Stimulated activated CD8-positive, alpha-beta memory T cell treated with anti-CD3 and anti-CD28 coated beads, Interleukin-4, amount 100 ng/mL, for 1 hour (primary cell): ENCODE measurements around the gene GALNT18.

Experiments
- DNase-seq, 2 donors: peaks; one replicate each; pipeline ENCODE4 v3.0.0-alpha.2; 2020; ENCODE audit warnings: low read depth in 2 of 2, low spot score in 1 of 2

Gene GALNT18

DNA sequence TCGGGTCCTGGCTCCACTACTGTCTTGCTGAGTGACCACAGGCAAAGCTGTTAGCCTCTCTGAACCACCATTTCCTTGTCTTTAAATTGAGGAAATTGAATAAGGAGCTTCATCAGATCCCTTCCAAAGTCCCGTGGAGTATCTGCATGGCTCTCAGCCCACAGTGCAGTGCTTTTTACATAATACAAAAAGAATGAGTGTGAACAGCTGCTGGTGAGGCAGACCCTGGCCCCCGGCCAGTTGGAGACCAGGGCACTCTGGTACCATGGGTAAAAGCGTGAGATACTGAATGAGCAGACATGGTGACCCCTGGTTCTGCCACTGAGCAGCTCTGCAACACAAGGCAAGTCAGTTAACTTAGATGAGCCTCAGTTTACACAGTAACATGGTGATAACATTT, 86.8 kb downstream of the GALNT18 start:
- DNase-seq, result no peak

DNA sequence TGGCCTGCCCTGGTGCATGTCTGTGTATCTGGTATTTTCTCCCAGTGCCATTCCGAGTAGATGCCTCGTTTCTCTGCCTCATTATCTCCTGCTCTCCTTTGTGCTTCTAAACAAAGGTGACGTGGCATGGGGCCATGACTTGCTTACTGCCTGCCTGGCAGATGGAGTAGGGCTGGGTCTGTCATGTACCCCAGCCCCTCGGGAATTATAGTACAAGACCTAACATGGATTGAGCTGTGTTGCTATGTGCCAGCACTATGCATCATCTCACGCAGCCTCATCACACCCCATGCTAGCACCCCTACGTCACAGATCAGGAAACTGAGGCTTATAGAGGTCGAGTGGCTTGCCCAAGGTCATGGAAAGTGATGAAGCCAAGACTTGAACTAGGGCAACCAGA, 88.1 kb downstream of the GALNT18 start:
- DNase-seq, result no peak

DNA sequence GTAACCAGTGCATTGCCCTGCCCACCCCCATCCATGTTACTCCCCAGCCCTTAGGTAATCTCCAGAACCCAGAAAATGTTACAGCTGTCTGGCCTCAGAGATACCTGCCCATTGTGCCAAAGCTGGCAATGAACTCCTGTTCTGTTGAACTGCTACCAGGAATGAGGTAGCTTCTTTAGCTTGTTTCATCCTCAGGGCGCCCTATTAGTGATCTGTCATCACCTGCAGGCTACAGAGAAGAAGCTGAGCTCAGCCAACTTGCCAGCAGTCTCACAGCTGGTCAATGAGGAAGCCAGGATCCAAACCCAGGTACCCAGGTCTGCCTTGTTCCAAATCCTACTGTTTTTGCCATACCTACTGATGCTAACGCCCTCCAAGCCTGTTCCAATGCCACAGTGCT, 88.7 kb downstream of the GALNT18 start:
- no peak for DNase-seq

GRCh38 chr11:11532574-11532973, 89.2 kb downstream of the GALNT18 start:
- DNase-seq, result no peak

DNA sequence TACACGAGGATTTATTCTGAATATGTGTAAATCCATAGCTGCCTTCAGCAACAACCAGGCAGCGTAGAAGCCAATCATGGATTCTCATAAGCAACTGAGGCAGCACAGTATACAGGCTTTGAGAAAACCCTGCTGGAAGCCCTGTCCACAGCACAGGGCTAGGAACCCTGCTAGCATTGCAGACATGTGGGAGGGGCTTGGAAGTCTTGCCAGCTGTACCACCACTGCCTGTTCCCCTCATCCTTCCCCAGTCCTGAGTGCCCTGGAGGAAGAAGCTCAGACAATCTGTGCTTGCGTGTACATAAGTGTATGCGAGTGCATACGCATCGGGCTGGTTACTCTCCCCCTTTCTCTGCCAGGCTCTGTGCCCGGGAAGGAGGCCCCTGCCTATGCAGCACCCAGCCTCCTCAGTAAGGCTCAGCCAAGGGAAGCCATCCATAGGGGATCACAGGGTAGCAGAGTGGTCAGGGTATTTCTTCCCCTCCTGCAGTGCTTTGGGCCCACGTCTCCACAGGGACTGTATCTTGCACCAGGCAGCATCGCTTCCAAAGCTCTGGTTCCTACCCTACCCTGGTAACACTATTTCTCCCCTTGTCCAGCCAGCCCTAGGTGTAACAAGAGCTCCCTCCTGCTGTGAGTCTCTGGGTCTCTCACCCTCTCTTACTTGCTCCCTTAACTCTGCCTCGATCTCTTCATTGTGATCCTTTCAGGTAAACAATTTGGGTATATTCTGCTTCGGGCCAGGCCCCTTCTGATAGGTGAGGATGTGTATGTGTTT, 90.5 kb downstream of the GALNT18 start:
- no peak for DNase-seq

DNA sequence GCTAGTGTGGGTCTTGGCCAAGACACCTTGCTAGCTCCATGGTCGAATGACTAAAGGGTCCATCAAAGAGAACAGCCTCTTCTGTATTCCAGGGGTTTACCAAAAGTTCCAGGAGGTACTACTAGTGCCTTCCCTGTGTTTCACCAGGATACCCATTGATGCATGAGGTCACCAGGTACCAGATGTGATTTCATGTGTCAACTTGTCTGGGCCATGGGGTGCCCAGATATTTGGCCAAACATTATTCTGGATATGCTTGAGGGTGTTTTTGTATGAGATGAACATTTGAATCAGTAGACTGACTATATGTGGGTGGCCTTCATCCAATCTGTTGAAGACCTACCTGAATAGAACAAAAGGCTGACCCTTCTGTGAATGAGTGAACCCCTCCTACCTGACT, 92.8 kb downstream of the GALNT18 start:
- no peak for DNase-seq

DNA sequence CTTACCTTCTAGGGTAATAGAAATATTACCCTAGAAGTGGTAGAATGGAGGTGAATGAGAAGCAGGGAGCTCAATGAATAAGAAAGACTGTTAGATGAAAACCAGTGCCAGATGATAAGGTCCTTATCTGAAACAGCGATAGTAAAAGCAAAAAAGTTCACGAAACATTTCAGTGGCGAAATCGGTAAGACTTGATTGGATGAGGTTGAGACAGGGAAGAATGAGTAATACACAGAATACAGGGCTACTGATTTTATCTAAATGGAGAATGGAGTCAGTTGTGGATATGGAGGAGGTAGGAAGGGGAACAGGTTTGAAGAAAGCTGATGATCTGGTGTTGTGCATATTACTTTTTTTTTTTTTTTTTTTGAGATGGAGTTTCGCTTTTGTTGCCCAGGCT, 96.5 kb downstream of the GALNT18 start:
- no peak for DNase-seq

GRCh38 chr11:11524436-11525061, 97.3 kb downstream of the GALNT18 start:
- DNase-seq, result no peak

GRCh38 chr11:11522591-11522990, 99.2 kb downstream of the GALNT18 start:
- DNase-seq, result no peak

DNA sequence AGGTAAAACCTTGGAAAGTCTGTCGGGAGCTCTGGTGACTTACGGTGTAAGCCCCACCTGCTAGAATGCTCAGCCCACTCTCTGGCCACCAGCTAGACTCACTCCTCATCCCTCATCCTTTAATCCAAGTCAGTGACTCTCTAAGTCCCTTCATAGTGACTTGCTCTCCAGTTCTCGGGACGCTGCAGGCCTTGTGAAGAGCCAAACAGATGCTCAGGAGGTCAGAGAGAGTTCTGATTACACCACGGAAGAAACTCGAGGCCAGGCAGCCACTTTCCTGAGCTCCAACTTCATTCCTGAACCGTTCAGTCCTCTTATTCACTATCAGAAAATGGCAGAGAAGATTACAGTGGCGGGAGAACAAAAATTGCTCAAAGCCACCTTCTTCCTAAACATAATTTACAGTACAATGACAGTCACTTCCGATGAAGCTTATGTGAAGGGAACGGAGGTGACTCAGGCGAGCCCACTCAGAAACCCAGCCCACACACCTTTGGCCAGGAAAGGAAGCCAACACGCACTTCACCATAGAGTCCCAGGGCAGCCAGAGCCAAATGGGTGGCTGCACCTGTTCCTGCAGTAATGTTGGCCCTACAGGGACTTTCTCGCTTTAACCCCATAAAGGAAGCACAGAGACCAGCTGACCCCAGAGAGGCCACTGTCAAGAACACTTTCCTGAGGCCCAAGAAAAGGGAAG, 100.4 kb downstream of the GALNT18 start:
- DNase-seq, result no peak

GRCh38 chr11:11520231-11521015, 101.4 kb downstream of the GALNT18 start:
- no peak for DNase-seq

- DNase-seq, result no peak
Measured at GRCh38 chr11:11519184-11519583, 102.6 kb downstream of the GALNT18 start.

GRCh38 chr11:11514246-11514645, 107.6 kb downstream of the GALNT18 start:
- DNase-seq, result no peak

GRCh38 chr11:11513422-11513821, 108.4 kb downstream of the GALNT18 start:
- DNase-seq, result no peak

DNA sequence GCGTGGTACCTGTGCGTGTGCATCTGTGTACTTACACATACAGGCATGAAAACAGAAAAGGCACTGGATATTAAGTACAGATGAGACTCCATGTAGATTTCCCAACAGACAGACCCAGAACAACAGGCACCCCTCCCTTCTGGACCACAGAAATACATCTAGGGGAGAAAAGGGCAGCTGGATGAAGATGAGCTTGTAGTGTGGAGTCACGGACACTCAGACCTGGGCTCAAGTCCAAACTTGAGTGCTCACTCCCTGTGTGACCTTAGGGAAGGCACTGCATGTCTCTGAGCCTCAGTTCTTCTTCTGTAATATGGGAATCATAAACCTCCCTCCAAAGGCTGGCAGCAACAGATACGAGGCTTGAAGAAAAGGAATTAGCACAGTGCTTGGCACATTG, 108.9 kb downstream of the GALNT18 start:
- DNase-seq, result no peak

- no peak for DNase-seq
Measured at GRCh38 chr11:11512502-11512901, 109.3 kb downstream of the GALNT18 start.

DNA sequence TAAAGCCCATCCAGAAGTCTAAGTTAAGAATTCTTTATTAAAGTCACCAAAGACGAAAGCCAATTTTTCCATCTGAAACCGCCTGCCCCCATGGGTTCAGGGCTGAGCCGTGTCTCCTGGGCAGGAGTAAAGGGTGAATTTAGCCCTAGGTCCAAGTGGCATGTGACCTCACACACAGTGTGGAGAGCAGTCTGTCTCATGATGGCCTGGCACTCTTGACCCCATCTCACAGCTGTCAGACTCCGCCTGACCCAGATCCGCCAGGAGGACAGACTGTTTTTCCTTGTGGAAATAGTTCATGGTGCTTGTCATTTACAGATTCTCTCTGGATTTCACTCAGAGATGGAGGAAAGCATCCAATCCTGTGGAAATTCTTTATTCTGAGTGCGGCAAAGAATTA, 109.7 kb downstream of the GALNT18 start:
- DNase-seq, result no peak

GRCh38 chr11:11510939-11511338, 110.9 kb downstream of the GALNT18 start:
- no peak for DNase-seq

GRCh38 chr11:11505692-11506091, 116.1 kb downstream of the GALNT18 start:
- no peak for DNase-seq

DNA sequence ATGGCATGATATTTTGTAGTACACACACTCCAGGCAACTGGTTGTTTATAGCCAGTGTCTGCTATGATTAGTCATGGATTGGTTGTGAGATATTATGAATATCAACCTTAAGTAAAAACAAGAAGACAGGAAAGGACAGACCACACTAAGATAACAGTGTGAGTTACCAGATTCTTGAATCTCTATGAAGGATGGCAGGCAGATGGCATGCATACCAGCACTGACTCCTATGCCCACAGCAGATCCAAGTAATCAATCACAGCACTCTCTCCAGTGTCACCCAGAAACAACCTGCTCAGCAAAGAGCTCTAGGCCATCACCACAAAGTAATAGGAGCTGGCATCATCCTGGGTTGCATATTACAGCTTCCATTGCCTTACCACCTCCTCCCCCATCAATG, 116.6 kb downstream of the GALNT18 start:
- DNase-seq, result no peak

GRCh38 chr11:11504071-11504470, 117.7 kb downstream of the GALNT18 start:
- no peak for DNase-seq
